Kidney epithelial cell (primary cell): Measurements from ENCODE around the gene ABHD16A. TPM values are rescaled to one million over a fixed set of nuclear protein-coding genes. Genes with fewer than 3 reads are reported as not detected.
A peak's percentile ranks its signal among the peaks of the same experiment; 100 is the strongest.

ENCODE experiments used
- DNase-seq: peaks from one replicate; pipeline ENCODE4 v3.0.0-alpha.2; 2010; ENCODE audit warnings: low read depth
- H3K27me3 ChIP-seq: 2 replicates; pipeline ENCODE4 v1.6.0; 2011; ENCODE audit warnings: low read length; ENCODE audit not compliant: control insufficient read depth, insufficient read depth
- H3K36me3 ChIP-seq: 2 replicates; pipeline ENCODE4 v1.5.1; 2011; ENCODE audit warnings: low read length; ENCODE audit not compliant: control insufficient read depth, insufficient read depth
- H3K4me3 ChIP-seq: 2 replicates; pipeline ENCODE4 v1.5.1; 2011; ENCODE audit warnings: low read depth, mild to moderate bottlenecking, control low read depth, low read length
- total RNA-seq: library from RNA; depleted of rRNA; stranded (reverse); fragments of >200 nt; gene quantifications from 2 replicates; pipeline ENCODE4 v1.2.3, GENCODE V29; 2015
- TF ChIP-seq, protein P1 (sequence below): IDR thresholded peaks from 2 replicates; pipeline ENCODE4 v1.5.1; 2011; ENCODE audit warnings: mild to moderate bottlenecking, moderate library complexity, low read length, control low read depth, inconsistent platforms; ENCODE audit not compliant: insufficient read depth, poor library complexity, severe bottlenecking

The ABHD16A gene
- total RNA-seq, 1 donor from 2014 or later, result 43.8 TPM

DNA sequence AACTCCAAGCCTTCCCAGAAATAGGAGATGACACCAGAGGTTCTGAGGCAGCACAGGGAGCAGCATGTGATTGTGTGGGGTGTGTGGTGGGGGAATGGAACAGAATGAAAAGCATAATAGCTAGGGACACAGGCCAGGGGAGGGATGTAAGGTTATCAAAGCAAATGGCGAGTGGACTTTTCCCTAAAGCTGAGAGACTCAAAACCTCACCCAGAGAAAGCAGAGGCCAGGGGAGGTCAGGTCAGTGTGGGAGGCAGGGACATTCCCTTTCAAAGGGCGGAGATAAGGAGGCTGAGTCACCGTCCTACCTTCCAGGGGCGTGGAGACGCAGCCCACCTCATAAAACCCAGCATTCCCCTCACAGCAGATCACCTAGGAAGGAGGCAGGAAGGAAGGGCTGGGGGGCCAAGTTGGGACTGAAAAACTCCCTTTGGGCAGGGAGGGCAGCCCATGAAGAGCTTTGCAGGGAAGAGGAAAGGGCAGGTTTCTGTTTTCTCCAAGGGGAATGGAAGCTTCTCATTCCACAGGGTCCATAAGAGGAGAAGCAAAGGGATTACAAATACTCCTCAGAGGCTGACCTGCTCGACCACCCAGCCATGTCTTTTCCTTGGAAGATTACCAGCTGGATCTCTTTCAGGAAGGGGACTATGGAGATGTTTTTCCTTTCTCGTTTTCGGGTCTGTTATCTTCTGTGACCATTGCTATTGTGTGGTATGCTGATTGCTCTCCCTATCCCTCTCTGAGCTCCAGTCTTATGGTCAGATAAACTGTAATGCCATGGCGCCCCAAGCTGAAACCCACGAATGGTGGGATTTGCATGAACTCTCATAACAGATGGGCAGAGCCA, 12.7 kb downstream of the ABHD16A start:
- no peak overlapping the region for H3K4me3 ChIP-seq
- TF ChIP-seq, protein P1, sequence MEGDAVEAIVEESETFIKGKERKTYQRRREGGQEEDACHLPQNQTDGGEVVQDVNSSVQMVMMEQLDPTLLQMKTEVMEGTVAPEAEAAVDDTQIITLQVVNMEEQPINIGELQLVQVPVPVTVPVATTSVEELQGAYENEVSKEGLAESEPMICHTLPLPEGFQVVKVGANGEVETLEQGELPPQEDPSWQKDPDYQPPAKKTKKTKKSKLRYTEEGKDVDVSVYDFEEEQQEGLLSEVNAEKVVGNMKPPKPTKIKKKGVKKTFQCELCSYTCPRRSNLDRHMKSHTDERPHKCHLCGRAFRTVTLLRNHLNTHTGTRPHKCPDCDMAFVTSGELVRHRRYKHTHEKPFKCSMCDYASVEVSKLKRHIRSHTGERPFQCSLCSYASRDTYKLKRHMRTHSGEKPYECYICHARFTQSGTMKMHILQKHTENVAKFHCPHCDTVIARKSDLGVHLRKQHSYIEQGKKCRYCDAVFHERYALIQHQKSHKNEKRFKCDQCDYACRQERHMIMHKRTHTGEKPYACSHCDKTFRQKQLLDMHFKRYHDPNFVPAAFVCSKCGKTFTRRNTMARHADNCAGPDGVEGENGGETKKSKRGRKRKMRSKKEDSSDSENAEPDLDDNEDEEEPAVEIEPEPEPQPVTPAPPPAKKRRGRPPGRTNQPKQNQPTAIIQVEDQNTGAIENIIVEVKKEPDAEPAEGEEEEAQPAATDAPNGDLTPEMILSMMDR, result no peak
- no peaks in the 10 kb centered on the region for H3K36me3 ChIP-seq
- no peaks in the 10 kb centered on the region for H3K27me3 ChIP-seq
- DNase-seq, result no peak

DNA sequence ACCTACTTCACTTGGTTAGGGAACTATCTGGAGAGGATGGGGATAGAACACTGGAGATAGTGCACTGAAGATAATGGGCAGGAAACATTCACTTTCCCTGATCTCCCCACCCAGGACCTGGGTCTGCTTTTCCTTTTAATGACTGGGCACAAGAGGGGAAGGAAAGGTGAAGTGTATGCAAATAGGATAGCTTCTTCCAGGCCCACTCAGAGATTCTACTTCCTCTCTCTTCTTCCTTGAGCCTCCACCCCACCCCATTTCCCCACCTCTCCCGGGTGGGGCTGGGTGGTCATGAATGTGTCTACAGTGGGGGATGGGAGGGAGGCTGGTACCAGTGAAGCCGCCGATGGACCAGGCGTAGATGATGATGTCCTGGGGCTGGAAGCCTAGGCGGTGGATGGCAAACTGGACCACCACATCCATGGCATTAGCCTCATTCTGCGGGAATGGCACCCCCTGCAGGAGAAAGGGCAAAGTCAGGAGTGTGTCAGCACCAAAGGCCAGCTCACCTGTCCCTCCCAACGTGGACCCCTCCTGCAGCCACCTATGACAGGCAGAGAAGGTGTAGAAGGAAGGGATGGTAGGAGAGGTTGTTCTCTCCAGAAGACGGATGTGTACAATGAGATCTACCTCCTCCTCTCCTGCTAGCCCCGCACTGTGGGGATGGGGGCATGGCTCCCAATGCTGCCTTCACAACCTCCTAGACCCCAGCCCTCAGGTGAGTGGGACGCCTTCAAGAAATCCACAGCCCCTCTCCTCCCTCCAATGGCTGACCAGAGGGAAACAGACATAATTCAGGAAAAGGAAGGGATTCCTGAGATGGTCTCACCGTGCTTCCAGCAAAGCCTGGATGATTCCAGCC, 13.6 kb downstream of the ABHD16A start:
- TF ChIP-seq, protein P1, result peak; percentile 46
- no peak for DNase-seq
- no peaks in the 10 kb centered on the region for H3K36me3 ChIP-seq
- no peaks in the 10 kb centered on the region for H3K27me3 ChIP-seq
- no peak overlapping the region for H3K4me3 ChIP-seq

DNA sequence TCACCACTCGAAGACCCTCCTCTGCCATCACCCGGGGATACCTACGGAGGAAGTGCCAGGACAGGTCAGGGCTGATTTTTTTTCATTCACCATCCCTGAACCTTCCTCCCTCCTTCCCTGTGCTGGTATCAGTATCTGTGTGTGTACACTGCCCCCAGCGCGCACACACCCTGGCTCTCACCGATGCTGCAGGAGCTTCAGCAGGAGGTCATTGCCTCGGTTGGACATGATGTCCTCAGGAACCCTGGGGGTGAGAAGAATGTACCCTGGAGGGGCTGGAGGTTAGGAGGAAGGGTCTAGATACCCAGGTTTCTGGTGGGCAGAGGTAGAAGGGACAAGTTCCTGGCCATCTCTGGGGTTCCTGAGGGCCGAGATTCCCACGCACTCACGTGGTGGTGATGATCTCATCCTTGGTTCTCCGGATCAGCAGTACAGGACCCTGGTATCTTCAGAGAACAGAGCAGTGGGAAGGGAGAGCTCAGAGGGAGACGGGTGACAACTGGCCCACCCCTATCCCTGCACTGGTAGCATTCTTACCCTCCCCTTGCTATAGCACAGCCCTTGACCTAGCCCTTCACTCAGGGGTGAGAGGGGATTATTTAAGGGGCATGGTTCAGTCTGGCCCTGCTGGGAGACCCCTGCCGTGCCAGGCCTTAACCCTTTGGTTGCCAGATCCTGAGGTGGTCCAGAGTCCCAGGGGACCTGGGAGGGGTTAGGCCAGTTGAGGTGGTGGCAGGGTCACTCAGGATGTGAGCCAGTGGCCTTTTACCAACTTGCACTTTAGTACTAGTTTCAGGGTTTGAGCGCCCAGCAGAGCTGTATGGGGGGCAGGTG, 15.0 kb downstream of the ABHD16A start:
- H3K27me3 ChIP-seq, result no peaks in the 10 kb centered on the region
- H3K36me3 ChIP-seq, result no peaks in the 10 kb centered on the region
- TF ChIP-seq, protein P1, result no peak
- H3K4me3 ChIP-seq, result no peak overlapping the region
- no peak for DNase-seq

DNA sequence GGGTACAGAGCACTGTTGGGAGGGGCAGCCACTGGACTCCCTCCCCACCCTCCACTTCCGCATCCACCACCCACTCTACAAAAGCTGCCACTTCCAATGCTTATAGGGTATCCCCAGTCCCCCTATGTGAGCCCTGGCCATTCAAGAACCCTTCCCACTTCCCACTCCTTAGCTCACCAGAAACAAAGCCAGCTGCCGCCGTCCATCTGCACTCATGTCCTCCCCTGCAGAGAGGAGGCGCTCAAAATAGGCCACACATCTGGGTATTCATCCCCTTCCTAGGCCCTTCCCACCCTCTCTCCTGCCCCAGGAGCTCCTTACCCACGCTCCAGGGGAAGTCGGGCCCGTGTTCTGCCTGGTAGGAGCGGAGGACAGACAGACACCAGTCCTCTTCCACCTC, 15.8 kb downstream of the ABHD16A start:
- no peaks in the 10 kb centered on the region for H3K36me3 ChIP-seq

DNA sequence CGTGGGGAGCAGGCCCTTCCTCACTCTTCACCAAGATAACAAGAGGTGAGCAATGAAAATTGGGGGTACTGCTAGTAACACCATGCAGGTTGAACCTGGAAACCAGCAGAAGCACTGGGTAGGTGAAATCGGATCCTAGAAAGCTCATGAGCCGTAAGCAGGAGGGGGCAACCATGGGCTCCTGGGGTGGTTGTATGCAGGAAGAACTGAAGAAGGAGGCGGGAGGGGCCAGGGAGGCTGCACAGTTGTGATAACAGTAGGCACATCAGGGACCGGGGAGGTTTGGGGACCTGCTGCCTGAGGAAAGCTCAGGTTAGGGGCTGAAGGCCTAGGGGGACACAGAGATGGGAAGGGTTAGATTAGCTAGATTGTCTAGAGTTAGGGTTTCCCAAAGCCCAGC, 16.6 kb downstream of the ABHD16A start:
- DNase-seq, result no peak
- Histone ChIP-seq H3K27me3 (no peaks in the 10 kb centered on the region), H3K4me3 (no peak overlapping the region), H3K36me3 (no peaks in the 10 kb centered on the region)
- TF ChIP-seq, protein P1, result no peak

More for the DNA sequence above, 15.8 kb downstream of the ABHD16A start:
- H3K27me3 ChIP-seq, result no peaks in the 10 kb centered on the region
- no peak overlapping the region for H3K4me3 ChIP-seq
- TF ChIP-seq, protein P1, result no peak
- no peak for DNase-seq
